Ascending aorta (tissue), 2 donors: Measurements from ENCODE around the gene GABRP. TPM values are rescaled to one million over a fixed set of nuclear protein-coding genes. Genes with fewer than 3 reads are reported as not detected.
"Not testable (repeated sequence)": the region's sequence is repeated elsewhere in the genome, so short reads cannot be mapped to it uniquely, and the experiment has no call there.

ENCODE experiments used
- DNase-seq, 2 donors: peaks; one replicate each; pipeline ENCODE4 v3.0.0-alpha.2; 2019; ENCODE audit warnings: low spot score in 2 of 2
- H3K27ac ChIP-seq, 2 donors: fragments of 200-600 bp; sonication (generic); one replicate each; pipeline ENCODE4 v1.5.1; 2016 to 2017; ENCODE audit warnings: mild to moderate bottlenecking in 1 of 2
- H3K27me3 ChIP-seq: fragments of 200-600 bp; sonication (generic); one replicate; pipeline ENCODE4 v1.5.1; 2017
- H3K36me3 ChIP-seq, 2 donors: fragments of 200-600 bp; sonication (generic); one replicate each; pipeline ENCODE4 v1.5.1; 2016
- H3K4me1 ChIP-seq, 2 donors: fragments of 200-600 bp; sonication (generic); one replicate each; pipeline ENCODE4 v1.5.1; 2016 to 2017; ENCODE audit warnings: mild to moderate bottlenecking in 1 of 2
- H3K4me3 ChIP-seq, 2 donors: fragments of 200-600 bp; sonication (generic); one replicate each; pipeline ENCODE4 v1.5.1; 2016 to 2017; ENCODE audit warnings: mild to moderate bottlenecking in 1 of 2
- H3K9me3 ChIP-seq, 2 donors: fragments of 200-600 bp; sonication (generic); one replicate each; pipeline ENCODE4 v1.5.1; 2016
- intact Hi-C: fragments of 100-400 bp; cut with DNase I; formaldehyde crosslinking; loops from one replicate; pipeline ENCODE4 v1.15.1; 2023
- total RNA-seq: library from RNA; depleted of rRNA; stranded (reverse); fragments of >200 nt; gene quantifications from one replicate; pipeline ENCODE4 v1.1.0, GENCODE V29; 2016
- TF ChIP-seq, protein P1 (sequence below), 3 experiments: fragments of 200-600 bp in 2 of 3; fragments of 450-650 bp in 1 of 3; sonication (generic) in 2 of 3; IDR thresholded peaks; one replicate each; pipeline ENCODE4 v1.5.1; 2016 to 2019; ENCODE audit warnings: antibody characterized with exemption in 3 of 3, mild to moderate bottlenecking in 1 of 3, moderate library complexity in 1 of 3

The GABRP gene
- total RNA-seq, 1 donor from 2014 or later = 0.43 TPM

GRCh38 chr5:170819824-170820223 is 36.3 kb downstream of the GABRP start:
- Histone ChIP-seq H3K27ac (no peak overlapping the region), H3K9me3 (no peaks in the 10 kb centered on the region), H3K4me1 (no peaks in the 10 kb centered on the region), H3K27me3 (no peaks in the 10 kb centered on the region), H3K36me3 (no peaks in the 10 kb centered on the region), H3K4me3 (no peak overlapping the region)
- intact Hi-C loops = no loop called here
- DNase-seq = no peak
- TF ChIP-seq, protein P1, sequence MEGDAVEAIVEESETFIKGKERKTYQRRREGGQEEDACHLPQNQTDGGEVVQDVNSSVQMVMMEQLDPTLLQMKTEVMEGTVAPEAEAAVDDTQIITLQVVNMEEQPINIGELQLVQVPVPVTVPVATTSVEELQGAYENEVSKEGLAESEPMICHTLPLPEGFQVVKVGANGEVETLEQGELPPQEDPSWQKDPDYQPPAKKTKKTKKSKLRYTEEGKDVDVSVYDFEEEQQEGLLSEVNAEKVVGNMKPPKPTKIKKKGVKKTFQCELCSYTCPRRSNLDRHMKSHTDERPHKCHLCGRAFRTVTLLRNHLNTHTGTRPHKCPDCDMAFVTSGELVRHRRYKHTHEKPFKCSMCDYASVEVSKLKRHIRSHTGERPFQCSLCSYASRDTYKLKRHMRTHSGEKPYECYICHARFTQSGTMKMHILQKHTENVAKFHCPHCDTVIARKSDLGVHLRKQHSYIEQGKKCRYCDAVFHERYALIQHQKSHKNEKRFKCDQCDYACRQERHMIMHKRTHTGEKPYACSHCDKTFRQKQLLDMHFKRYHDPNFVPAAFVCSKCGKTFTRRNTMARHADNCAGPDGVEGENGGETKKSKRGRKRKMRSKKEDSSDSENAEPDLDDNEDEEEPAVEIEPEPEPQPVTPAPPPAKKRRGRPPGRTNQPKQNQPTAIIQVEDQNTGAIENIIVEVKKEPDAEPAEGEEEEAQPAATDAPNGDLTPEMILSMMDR (IDR thresholded peaks at IDR 0.05) = no peak

DNA sequence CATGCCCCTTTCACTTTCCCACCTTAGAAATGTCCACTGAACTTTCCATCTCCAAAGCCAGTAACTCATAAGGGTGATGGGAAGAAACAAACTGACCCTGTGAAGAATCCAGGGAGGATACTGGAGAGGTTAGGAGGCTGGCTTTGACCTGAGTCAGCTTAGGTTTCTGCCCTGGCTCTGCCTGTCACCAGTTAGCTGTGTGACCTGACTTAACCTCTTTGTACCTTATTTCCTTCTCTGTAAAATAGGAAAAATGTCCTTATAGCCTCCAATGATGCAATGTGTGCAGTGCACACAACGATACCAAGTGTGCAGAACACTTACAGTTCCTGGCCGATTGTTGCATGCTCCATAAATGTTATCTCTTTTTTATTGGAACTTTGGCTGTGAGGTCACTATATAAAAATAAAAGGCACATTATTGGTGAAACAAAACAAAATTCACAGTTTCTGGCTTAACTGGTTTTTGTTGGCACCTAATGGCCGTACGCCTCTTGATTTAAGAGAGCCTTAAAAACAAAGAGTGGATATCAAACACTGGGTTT is 37.8 kb downstream of the GABRP start:
- DNase-seq = no peak
- Histone ChIP-seq H3K9me3 (no peaks in the 10 kb centered on the region), H3K4me1 (no peaks in the 10 kb centered on the region), H3K4me3 (no peak overlapping the region), H3K27ac (no peak overlapping the region), H3K27me3 (no peaks in the 10 kb centered on the region), H3K36me3 (no peaks in the 10 kb centered on the region)
- TF ChIP-seq, protein P1 (IDR thresholded peaks at IDR 0.05) = no peak
- intact Hi-C loops = no loop called here

DNA sequence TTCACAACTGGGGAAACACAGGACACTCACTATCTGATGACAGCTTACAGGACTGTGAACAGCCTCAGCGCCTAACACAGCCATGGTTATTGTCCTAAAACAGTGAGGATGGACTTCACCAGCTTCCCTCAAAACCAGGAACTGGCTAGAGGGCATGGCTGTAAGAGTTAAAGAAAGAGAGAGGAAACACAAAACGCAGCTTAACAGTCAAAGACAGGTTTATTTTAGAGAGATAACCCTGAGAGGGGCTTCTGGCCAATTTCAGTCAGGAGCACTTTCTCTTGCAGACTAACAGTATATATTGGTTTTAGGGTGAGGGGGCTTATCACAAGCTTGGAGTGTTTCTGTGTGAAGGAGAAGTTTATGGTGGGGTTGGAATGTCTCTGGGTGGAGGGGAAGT is 42.6 kb downstream of the GABRP start:
- Histone ChIP-seq H3K4me1 (no peaks in the 10 kb centered on the region), H3K9me3 (no peaks in the 10 kb centered on the region), H3K27me3 (no peaks in the 10 kb centered on the region), H3K36me3 (no peaks in the 10 kb centered on the region), H3K4me3 (no peak overlapping the region), H3K27ac (no peak overlapping the region)
- intact Hi-C loops = no loop called here
- TF ChIP-seq, protein P1 (IDR thresholded peaks at IDR 0.05) = no peak
- DNase-seq = no peak

DNA sequence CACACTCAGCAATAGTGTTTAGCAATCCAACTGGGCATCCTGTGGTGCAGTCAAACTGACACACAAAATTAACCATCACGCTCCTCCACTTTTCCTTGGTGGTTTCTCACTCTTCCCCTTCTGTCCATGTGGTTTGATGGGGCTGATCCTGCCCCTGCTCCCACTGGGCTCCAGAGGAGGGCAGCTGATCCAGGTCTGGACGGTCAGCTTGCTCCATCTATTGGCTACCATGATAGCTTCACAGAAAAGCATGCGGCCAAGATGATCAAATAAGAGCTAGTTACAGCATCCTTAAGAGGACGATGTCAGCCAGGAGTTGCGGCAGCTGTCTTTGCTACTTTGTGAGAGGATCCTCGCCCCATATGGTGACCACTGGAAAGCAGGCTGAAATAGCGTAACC is 48.7 kb downstream of the GABRP start:
- Histone ChIP-seq H3K27me3 (no peaks in the 10 kb centered on the region), H3K4me3 (no peak overlapping the region), H3K4me1 (no peaks in the 10 kb centered on the region), H3K36me3 (no peaks in the 10 kb centered on the region), H3K9me3 (no peaks in the 10 kb centered on the region), H3K27ac (no peak overlapping the region)
- DNase-seq = no peak
- TF ChIP-seq, protein P1 (IDR thresholded peaks at IDR 0.05) = no peak
- intact Hi-C loops = no loop called here

- H3K27ac ChIP-seq, H3K36me3 ChIP-seq, H3K9me3 ChIP-seq, DNase-seq, intact Hi-C loops, H3K4me3 ChIP-seq, H3K4me1 ChIP-seq, H3K27me3 ChIP-seq: not testable (repeated sequence)
Observed at GRCh38 chr5:170833981-170834380, 50.5 kb downstream of the GABRP start.

- no peaks in the 10 kb centered on the region for H3K9me3 ChIP-seq
- H3K27ac ChIP-seq = no peak overlapping the region
- no peaks in the 10 kb centered on the region for H3K36me3 ChIP-seq
- H3K4me3 ChIP-seq = no peak overlapping the region
- H3K4me1 ChIP-seq = no peaks in the 10 kb centered on the region
- DNase-seq = no peak
- H3K27me3 ChIP-seq = no peaks in the 10 kb centered on the region
- TF ChIP-seq, protein P1 (IDR thresholded peaks at IDR 0.05) = no peak
- intact Hi-C loops = no loop called here
Observed at GRCh38 chr5:170836226-170836625, 52.7 kb downstream of the GABRP start.
